CD4-positive, alpha-beta T cell treated with Interleukin-15 for 1 hour (primary cell): Measurements from ENCODE around the gene RB1.

Source experiments
- DNase-seq: peaks from one replicate; pipeline ENCODE4 v3.0.0-alpha.2; 2020

Gene RB1

DNA sequence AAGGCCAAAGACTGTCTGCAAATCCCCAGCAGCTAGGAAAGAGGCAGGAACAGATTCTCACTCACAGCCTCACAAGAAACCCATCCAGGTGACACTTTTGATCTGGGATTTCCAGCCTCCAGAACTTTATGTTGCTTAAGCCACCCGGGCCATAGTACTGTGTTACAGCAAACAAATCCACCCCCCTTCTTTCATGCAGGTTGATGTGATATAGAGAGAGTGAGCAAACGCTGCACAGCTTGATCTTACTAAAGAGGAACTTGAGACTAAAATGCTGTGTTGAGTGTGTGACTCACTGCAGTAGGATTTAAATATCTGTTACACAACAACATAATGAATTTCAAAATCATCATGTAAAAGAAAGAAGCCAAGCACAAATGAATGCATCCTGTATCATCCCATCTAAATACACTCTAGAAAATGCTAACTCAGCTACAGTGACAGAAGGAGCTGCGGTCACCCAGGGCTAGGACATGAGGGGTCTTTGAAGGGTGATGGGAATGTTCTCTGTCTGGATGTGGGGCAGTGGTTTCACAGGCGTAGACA lies 197.2 kb downstream of the RB1 start:
- DNase-seq = peak; percentile 37

DNA sequence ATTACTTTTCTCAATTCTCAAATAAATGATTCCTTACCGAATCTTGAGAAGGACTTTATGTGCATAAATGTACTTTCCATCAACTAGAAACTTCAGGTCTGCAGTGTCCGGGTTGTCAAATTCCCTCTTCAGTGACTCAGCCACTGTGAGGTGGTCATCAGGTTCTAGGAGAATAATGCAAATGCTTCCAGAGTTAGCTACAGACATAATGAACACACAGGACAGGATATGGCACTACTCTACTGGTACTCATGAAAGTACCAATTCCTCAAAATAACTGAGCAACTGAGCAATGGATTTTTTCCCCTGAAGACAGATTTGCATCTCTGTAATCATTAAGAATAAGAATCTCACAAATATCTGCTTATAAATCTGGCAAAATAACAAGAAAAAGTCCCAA lies 198.2 kb downstream of the RB1 start:
- no peak for DNase-seq

DNA sequence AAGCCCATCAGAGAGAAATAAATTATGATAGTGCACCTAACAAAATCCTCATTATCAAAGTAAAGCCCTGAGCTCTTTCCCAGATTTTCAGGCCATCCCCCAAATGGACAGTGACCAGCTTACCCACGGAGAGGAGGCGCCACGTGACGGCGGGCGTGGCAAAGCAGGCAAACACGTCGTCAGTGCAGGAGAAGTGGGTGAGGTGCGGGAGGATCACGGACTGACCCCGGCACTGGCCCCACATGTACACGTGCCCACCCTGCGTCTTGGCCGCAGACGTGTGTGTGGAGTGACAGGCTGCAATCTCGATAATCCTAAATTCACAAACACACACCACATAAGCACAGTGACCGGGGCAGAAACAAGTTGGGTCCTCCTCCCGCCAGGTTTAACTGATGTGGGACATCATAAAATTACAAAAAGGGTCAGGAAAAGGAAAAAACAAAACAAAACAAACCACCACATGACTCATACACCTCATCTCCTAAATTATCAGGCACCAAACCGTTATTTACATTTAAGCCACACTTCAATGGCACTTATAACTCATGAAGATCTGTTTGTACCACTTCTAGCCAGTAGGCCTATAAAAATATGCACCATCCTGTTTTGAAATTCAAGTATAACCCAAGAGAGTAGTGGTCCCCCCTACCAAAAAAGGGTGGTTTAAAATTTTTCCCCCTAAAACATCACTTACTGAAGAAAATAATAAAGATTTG lies 199.2 kb downstream of the RB1 start:
- DNase-seq = no peak

DNA sequence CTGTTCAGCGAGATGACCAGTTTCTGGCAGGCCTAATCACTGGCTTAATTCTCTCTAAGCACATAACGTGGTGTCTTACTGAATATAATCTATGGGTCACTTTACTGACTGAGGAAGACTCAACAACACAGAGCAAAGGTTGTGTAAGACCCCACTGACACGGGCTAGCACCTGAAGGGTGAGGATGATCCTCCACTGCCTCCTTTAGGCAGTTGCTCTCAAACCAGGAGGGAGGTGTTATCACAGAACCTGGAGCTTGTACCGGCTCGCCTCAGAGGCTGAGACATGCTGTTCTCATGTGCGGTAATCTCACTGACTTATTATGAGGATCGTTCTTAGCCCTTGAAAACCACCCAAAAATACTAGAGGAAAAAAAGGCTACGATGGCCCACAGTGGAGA lies 201.1 kb downstream of the RB1 start:
- DNase-seq = no peak

DNA sequence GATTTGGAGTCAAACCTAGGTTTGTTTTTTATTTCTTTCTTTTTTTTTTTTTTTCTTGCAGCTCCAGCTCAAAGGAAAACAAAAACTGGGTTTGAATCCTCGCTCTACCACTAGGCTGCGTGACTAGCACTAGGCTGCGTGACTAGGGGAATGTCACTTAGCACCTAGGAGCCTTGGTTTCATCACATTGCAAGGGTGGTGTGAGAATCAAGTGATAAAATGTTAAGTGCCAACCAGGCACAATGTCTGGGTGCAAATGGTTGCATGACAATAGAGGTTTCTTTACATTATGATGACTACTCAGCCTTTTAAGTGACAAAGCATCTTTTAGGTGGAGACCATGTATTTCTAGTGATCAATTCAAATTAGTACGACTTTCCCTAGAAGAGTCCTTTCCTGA lies 201.5 kb downstream of the RB1 start:
- no peak for DNase-seq

DNA sequence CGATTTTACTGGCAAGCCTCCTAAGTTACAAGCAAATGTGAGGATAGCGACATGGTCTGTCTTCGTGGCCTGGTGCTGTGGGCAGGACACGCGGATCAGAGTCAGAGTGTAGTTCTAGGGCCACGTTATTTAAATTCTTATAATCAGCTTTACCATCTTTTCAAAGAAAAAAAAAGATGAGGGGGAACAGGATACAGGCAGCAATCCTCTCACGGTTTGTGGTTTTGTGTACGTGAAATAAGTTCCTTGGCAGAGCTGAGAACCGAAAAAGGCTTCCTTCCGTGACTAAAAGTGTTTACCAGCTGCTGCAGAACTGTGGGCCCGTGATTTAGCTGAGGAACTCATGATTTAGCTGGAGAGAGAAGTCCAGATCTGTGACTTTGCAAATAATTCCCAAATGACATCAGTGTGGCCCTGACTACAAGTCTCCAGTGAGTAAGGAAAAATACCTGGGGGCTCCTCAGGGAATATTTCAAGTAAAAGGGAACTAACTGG lies 202.1 kb downstream of the RB1 start:
- DNase-seq = peak; percentile 66

DNA sequence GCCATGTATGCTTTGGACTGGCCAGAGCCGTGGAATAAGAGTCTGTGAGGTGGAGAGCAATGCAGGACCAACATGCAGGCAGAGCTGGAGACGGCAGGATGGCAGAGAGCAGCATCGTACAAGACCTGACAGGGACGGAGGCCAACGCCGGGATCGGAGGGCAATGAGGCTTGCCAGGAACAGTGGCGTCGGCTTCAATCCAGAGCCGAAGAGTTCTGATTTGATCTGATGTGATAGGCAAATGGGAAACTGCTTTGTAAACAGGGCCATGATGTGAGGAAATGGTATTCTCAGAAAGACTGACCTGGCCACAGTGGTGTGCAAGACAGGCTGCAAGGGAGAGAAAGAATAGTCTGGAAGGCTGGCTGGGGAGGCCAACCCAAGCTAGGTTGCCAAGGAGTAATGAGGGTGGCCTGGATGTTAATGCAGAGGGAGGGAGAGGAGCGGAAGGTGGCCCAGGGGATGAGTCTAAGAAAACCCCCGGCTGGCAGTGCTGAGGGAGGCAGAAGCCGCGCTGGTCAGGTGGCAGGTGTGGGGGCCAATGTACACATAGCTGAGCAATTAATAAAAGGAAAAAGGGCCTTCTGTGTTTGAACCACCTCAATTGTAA lies 202.6 kb downstream of the RB1 start:
- no peak for DNase-seq

DNA sequence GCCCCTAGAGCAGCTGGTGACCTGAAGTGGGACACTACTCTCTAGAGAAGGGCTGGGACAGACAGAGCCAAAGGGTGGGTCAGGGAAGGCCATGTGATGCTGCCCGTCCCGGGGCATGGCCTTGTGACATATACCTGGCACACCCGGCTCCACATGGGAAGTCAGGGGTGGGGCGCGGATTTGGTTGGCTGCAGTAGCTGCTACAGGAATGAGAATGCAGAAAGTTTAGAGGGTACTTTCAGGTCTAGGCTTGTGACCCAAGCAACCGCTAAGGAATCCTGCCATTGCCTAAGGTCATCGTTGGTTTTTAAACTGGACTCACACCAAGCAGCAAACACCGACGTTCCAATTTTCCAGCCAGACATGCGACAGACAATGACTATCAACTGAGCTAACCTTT lies 203.5 kb downstream of the RB1 start:
- no peak for DNase-seq

DNA sequence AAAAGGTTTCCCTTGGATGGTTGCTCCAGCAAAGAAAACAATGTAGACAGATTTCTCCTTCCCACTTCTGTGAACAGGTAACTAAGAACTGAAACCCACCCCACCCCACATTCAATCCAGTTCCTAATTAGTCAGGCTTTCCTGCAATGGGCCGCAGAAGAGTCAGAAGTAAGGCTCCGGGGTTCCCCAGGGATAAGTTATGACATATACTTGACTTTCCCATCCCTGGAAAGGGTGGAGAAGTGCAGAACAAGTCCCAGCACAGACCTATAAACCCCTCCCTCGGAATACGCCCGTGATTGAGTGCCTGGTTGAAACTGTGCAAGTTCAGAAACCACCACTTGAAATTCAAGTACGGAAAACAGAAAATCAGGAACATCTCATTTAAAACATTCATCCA lies 204.5 kb downstream of the RB1 start:
- DNase-seq = no peak

DNA sequence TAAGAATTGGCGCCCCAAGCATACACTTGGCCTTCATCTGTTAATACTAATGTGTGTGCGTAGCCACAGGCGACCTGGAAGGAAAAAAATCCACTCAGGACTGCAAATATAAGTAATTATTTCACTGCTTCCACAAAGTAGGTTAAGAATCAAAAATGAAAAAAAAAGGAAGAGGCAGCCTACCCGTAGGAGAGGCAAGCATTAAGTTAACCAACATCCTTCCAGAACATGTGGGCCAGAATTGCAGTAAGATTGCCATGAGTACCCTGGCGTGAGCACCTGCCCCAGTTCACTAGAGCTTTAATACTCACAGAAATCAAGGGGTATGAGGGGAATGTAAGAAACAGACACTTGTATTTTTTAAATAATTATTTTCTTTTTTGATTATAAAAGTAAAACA lies 207.1 kb downstream of the RB1 start:
- no peak for DNase-seq

DNA sequence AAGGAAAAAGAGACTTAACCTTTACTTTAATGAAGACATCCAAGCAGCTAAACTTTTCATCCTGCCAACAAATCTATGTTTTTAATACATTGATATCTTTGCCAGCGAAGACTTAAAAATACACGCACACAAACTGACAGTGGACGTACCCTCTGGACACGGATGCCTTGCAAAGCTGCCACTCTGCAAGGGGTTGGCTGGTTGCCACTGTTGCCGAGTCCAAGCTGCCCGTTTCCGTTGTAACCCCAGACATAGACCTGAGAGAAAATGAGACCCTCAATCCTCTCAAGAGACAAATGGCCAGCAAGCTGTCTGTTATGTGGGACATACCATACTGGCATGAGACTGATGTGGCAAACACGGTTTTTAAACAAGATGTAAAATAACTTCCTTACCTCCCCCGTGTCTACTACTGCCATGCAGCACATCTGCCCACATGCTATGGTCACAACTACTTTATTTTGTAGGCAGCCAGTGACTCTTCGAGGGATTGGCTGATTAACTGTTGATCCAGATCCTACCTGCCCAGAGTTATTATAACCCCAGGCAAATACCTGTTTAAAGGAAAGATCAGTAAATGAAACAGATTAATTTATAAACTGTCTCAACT lies 208.2 kb downstream of the RB1 start:
- DNase-seq = no peak

DNA sequence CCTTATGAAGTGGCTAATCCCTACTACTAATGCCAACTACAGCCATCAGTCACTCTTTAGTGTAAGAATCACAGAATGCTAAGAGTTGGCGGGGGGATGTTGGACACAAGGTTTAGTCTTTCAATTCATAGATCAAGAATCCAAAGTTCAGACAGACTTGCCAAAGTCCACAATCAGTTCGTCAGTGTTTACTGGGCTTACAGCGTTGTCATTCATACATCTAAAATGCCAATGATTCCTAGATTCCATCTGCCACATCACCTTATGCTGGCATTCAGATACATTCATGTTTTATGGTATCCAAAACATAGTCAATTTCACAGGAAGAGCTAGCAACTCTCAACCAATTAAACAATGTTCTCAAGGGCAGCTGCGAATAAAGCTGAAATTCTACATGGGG lies 211.2 kb downstream of the RB1 start:
- DNase-seq = no peak

DNA sequence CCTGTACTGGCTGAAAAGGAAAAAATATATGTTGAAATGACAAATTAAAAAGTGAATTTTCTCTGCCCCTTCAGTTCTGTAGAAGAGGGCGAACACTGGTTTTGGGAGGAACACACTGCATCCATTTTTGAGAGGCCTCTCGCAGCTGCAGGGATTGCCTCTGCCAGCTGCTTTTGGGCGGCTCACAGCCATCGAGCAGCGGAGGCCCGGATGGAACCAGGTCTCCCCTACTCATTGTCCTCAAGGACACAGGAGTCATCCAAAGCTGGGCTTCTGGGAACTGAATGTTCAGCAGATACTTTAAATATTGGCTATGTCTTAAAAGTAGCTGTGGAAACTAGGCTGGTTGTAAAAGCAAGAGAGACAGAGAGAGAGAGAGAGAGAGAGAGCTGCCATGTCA lies 212.2 kb downstream of the RB1 start:
- DNase-seq = no peak

DNA sequence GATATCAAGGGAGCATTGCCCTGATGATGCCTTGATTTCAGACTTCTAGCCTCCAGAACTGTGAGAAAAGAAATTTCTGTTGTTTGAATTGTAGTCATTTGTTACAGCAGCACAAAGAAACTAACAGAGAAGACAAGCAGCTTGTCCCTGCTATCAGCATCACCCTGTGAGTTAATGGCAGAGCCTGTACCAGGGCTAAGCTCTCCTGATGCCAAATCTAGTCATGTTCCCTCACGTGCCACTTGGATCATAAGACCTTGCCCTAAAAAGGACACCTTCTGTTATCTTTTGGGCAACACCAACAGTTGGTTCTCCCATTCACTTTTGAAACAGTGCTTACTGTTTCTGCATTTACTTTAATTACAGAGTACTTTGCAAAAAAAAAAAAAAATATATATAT lies 214.5 kb downstream of the RB1 start:
- no peak for DNase-seq

DNA sequence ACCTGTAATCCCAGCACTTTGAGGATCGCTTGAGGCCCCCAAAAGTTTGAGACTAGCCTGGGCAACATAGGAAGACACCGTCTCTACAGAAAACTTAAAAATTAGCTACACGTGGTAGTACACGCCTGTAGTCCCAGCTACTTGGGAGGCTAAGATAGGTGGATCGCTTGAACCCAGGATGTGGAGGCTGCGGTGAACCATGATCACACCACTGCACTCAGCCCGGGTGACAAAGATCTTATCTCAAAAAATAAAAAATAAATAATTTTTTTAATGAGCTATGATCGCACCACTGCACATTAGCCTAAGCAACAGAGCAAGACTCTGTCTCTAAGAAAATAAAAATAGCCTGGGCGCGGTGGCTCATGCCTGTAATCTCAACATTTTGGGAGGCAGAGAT lies 222.7 kb downstream of the RB1 start:
- DNase-seq = no peak

DNA sequence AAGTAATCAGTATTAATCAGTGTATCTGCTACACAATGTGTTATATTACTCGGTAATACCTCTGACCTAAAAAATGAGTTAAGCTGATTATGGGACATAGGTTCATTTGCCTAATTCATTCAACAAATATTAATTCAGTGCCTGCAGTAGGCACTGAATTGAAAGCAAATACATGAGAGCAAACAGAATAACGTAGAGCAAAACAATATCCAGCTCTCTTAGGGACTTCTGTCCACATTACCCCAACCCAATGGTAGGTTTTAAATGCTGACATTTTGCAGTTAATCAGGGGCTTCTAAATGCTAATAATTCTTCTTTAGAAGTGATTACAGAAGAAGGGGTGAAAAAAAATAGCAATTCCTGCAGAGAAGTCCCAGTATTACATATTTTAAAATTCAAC lies 224.4 kb downstream of the RB1 start:
- DNase-seq = no peak

DNA sequence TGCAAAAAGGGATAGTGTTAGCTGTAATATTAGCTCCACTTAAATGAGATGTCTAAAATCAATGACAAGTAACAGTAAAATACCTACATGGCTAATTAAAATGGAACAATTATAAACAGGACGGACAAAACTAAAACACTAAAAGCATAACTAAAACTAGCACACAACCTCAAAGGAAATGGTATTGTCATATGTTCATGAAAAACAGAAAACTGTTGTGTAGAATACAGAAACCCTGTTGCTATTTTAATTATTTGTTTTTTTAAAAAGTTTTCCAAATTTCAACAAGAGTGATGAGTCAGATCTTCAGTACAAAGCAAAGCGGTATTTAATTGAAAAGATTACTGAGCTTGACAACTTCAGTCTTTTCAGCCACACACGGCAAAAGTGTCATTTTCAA lies 225.2 kb downstream of the RB1 start:
- DNase-seq = no peak

DNA sequence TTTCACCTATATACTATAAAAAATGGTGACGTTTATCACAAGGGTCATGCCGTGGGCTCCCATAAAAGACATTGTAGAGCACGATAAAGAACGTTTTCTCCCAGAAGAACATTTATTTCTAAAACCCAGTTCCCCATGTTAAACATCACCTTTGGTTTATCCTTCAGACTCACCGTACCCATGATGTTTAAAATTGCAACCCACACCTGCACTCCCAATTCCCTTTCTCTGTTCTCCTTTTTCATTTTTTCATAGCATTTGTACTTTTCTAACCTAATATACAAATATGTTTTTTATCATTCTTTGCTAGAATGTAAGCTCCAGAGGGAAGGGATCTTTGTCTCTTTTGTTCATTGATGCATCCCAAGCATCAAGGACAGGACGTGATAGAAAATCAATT lies 227.3 kb downstream of the RB1 start:
- no peak for DNase-seq
